H54 (cell line): Measurements from ENCODE around the gene DPEP1.
"Not testable (repeated sequence)": the region's sequence is repeated elsewhere in the genome, so short reads cannot be mapped to it uniquely, and the experiment has no call there.

Experiments used
- DNase-seq: peaks from one replicate; pipeline ENCODE4 v3.0.0; 2011; ENCODE audit warnings: low spot score, mixed read lengths; ENCODE audit not compliant: insufficient read length
- FAIRE-seq: peaks from 3 replicates; lab custom pipeline; 2011; peaks lifted over from hg19 to GRCh38; lab: Jason Lieb, UNC
- POLR2A ChIP-seq: IDR thresholded peaks from 2 replicates; pipeline ENCODE4 v1.6.1; 2011; ENCODE audit warnings: low read depth, mild to moderate bottlenecking, low read length

Gene DPEP1

GRCh38 chr16:89583895-89584644 lies 29.4 kb upstream of the DPEP1 start:
- TF ChIP-seq POLR2A = no peak
- no peak for FAIRE-seq
- no peak for DNase-seq

GRCh38 chr16:89584768-89585549 lies 28.5 kb upstream of the DPEP1 start:
- DNase-seq (no peak), FAIRE-seq (no peak)
- no peak for TF ChIP-seq POLR2A

GRCh38 chr16:89586218-89586617 lies 27.2 kb upstream of the DPEP1 start:
- TF ChIP-seq POLR2A = no peak
- no peak for DNase-seq
- FAIRE-seq = no peak

- DNase-seq = no peak
- FAIRE-seq = no peak
- no peak for TF ChIP-seq POLR2A
These were observed 26.6 kb upstream of the DPEP1 start for GRCh38 chr16:89586853-89587252.

GRCh38 chr16:89587676-89588075 lies 25.8 kb upstream of the DPEP1 start:
- not testable (repeated sequence) for DNase-seq, FAIRE-seq

- TF ChIP-seq POLR2A = no peak
- DNase-seq = no peak
- FAIRE-seq = no peak
These were observed 24.9 kb upstream of the DPEP1 start for GRCh38 chr16:89588413-89589109.

GRCh38 chr16:89589241-89589926 lies 24.1 kb upstream of the DPEP1 start:
- FAIRE-seq = no peak
- TF ChIP-seq POLR2A = no peak

GRCh38 chr16:89593841-89594240 lies 19.6 kb upstream of the DPEP1 start:
- FAIRE-seq (no peak), DNase-seq (no peak)
- TF ChIP-seq POLR2A = no peak

More at GRCh38 chr16:89589241-89589926, 24.1 kb upstream of the DPEP1 start:
- DNase-seq = no peak

GRCh38 chr16:89595330-89596060 lies 17.9 kb upstream of the DPEP1 start:
- FAIRE-seq (no peak), DNase-seq (no peak)
- TF ChIP-seq POLR2A = no peak

GRCh38 chr16:89596061-89596689 lies 17.3 kb upstream of the DPEP1 start:
- DNase-seq (no peak), FAIRE-seq (no peak)
- TF ChIP-seq POLR2A = no peak

- FAIRE-seq = no peak
- no peak for TF ChIP-seq POLR2A
- peak; percentile 73 for DNase-seq
These were observed 16.3 kb upstream of the DPEP1 start for GRCh38 chr16:89596957-89597649.

- FAIRE-seq (no peak), DNase-seq (peak; percentile 60)
- no peak for TF ChIP-seq POLR2A
These were observed 15.2 kb upstream of the DPEP1 start for GRCh38 chr16:89598199-89598598.

GRCh38 chr16:89599451-89599858 lies 14.0 kb upstream of the DPEP1 start:
- DNase-seq (peak; percentile 71), FAIRE-seq (no peak)

More at GRCh38 chr16:89599451-89599858, 14.0 kb upstream of the DPEP1 start:
- TF ChIP-seq POLR2A = no peak
